CD4-positive, alpha-beta T cell (primary cell): Measurements from ENCODE around the gene AK5. TPM values are rescaled to one million over a fixed set of nuclear protein-coding genes. Genes with fewer than 3 reads are reported as not detected.

Source experiments
- ATAC-seq: fragments of 200-7000 bp; cut with Tn5 transposase; one replicate; pipeline ENCODE4 v1.10.0; 2022; ENCODE audit warnings: mild to moderate bottlenecking; ENCODE audit not compliant: poor library complexity
- CTCF ChIA-PET: fragments of 350-600 bp; sonication (Branson Sonifier 250); formaldehyde crosslinking; loops from one replicate; lab custom pipeline; 2021; ENCODE audit warnings: antibody characterized with exemption, inconsistent platforms; lab: Charles Lee
- POLR2A ChIA-PET: fragments of 350-600 bp; sonication (Branson Sonifier 250); formaldehyde crosslinking; loops from one replicate; lab custom pipeline; 2021; ENCODE audit warnings: antibody characterized with exemption, inconsistent platforms; lab: Charles Lee
- DNase-seq, 14 experiments: peaks; one replicate each; pipeline ENCODE4 v3.0.0-alpha.2; 2013 to 2020; ENCODE audit warnings: mixed read lengths in 2 of 14
- H3K27ac ChIP-seq, 2 donors: one replicate each; pipeline versions ENCODE4 v1.5.1 to v1.7.0; 2013; ENCODE audit warnings: low read length in 2 of 2, low read depth in 1 of 2, mild to moderate bottlenecking in 1 of 2
- H3K27me3 ChIP-seq, 2 experiments: 1 replicate in 1 of 2; 2 replicates in 1 of 2; pipeline versions ENCODE4 v1.6.1 to v1.7.0; 2013; ENCODE audit warnings: low read length in 2 of 2, control low read depth in 1 of 2, mild to moderate bottlenecking in 1 of 2, moderate library complexity in 1 of 2; ENCODE audit not compliant: insufficient read depth in 2 of 2, control insufficient read depth in 1 of 2
- H3K36me3 ChIP-seq: one replicate; pipeline ENCODE4 v1.6.1; 2013; ENCODE audit warnings: low read length, control low read depth; ENCODE audit not compliant: insufficient read depth
- H3K4me1 ChIP-seq: one replicate; pipeline ENCODE4 v1.6.1; 2013; ENCODE audit warnings: low read length, control low read depth; ENCODE audit not compliant: insufficient read depth
- H3K4me3 ChIP-seq: one replicate; pipeline ENCODE4 v1.5.1; 2013; ENCODE audit warnings: mild to moderate bottlenecking, low read length, moderate library complexity
- H3K9me3 ChIP-seq, 2 experiments: 1 replicate in 1 of 2; 2 replicates in 1 of 2; pipeline versions ENCODE4 v1.6.1 to v1.7.0; 2013; ENCODE audit warnings: low read length in 2 of 2, mild to moderate bottlenecking in 2 of 2, control low read depth in 1 of 2, moderate library complexity in 1 of 2; ENCODE audit not compliant: control insufficient read depth in 1 of 2, insufficient read depth in 1 of 2
- H3K27ac Mint-ChIP-seq: one replicate; pipeline ENCODE4 v1.8.0; 2020; ENCODE audit warnings: mixed read lengths
- H3K27me3 Mint-ChIP-seq: one replicate; pipeline ENCODE4 v1.8.0; 2021; ENCODE audit warnings: mixed read lengths
- H3K36me3 Mint-ChIP-seq: one replicate; pipeline ENCODE4 v1.8.0; 2021; ENCODE audit warnings: low read depth, mixed read lengths
- H3K4me1 Mint-ChIP-seq: one replicate; pipeline ENCODE4 v1.8.0; 2021; ENCODE audit warnings: low read depth, mixed read lengths
- H3K4me3 Mint-ChIP-seq: one replicate; pipeline ENCODE4 v1.8.0; 2020; ENCODE audit warnings: mild to moderate bottlenecking, mixed read lengths
- H3K9me3 Mint-ChIP-seq: one replicate; pipeline ENCODE4 v1.8.0; 2020; ENCODE audit warnings: mixed read lengths
- CTCF ChIP-seq: fragments of 200-600 bp; IDR thresholded peaks from one replicate; pipeline ENCODE4 v1.8.0; 2022; ENCODE audit warnings: antibody characterized with exemption, mild to moderate bottlenecking
- intact Hi-C, 2 experiments: fragments of 100-400 bp; cut with DNase I in 1 of 2; cut with micrococcal nuclease in 1 of 2; formaldehyde crosslinking; loops; one replicate each; pipeline versions ENCODE4 v1.15.1 to v1.9.0; 2023 to 2025; cut with DNase I, micrococcal nuclease
- total RNA-seq, 174 experiments: library from RNA in 2 of 174; stranded (reverse) in 2 of 174; gene quantifications; one replicate each; pipeline ENCODE4 v1.2.3 and lab custom pipeline; 2021 to 2026

Gene AK5
- total RNA-seq, 2 experiments from 2014 or later: 32.0 TPM

GRCh38 chr1:77271852-77272580, 9.8 kb upstream of the AK5 start:
- no peak for TF ChIP-seq CTCF
- Histone ChIP-seq H3K36me3 (no peaks in the 10 kb centered on the region), H3K27me3 (no peaks in the 10 kb centered on the region), H3K9me3 (no peaks in the 10 kb centered on the region), H3K27ac (no peak overlapping the region), H3K4me1 (no peaks in the 10 kb centered on the region), H3K4me3 (no peak overlapping the region)
- POLR2A ChIA-PET: interaction anchor here (1.2 kb wide), 1 partner anchor 9 kb away, joined by 3 read pairs; no protein-coding TSS in a partner anchor
- no peak overlapping the region for H3K27ac Mint-ChIP-seq
- DNase-seq: no peak
- H3K36me3 Mint-ChIP-seq: no peaks in the 10 kb centered on the region
- CTCF ChIA-PET: interaction anchor here (0.6 kb wide), 1 partner anchor 176 kb away, joined by 3 read pairs; no protein-coding TSS in a partner anchor
- H3K27me3 Mint-ChIP-seq: no peaks in the 10 kb centered on the region
- H3K4me3 Mint-ChIP-seq: no peak overlapping the region
- no peaks in the 10 kb centered on the region for H3K9me3 Mint-ChIP-seq
- ATAC-seq: no peak
- intact Hi-C loops: no loop called here
- H3K4me1 Mint-ChIP-seq: no peaks in the 10 kb centered on the region

GRCh38 chr1:77273891-77274290, 7.9 kb upstream of the AK5 start:
- H3K4me1 ChIP-seq: no peaks in the 10 kb centered on the region
- H3K36me3 ChIP-seq: no peaks in the 10 kb centered on the region
- DNase-seq (no peak), ATAC-seq (no peak)
- no peaks in the 10 kb centered on the region for H3K9me3 ChIP-seq
- no peaks in the 10 kb centered on the region for H3K36me3 Mint-ChIP-seq
- peaks cover 7% of the 10 kb centered on the region for H3K4me1 Mint-ChIP-seq
- no peaks in the 10 kb centered on the region for H3K9me3 Mint-ChIP-seq
- H3K27ac ChIP-seq: no peak overlapping the region
- no peak overlapping the region for H3K4me3 Mint-ChIP-seq
- no peak overlapping the region for H3K27ac Mint-ChIP-seq
- intact Hi-C loops: no loop called here
- no peaks in the 10 kb centered on the region for H3K27me3 Mint-ChIP-seq
- ChIA-PET CTCF (interaction anchor here (0.9 kb wide), 1 partner anchor 42 kb away, joined by 3 read pairs; no protein-coding TSS in a partner anchor), POLR2A (interaction anchor here (1.2 kb wide), 1 partner anchor 35 kb away, joined by 3 read pairs; no protein-coding TSS in a partner anchor)
- no peak overlapping the region for H3K4me3 ChIP-seq
- no peaks in the 10 kb centered on the region for H3K27me3 ChIP-seq
- TF ChIP-seq CTCF: no peak

- H3K9me3 Mint-ChIP-seq: no peaks in the 10 kb centered on the region
- H3K36me3 Mint-ChIP-seq: no peaks in the 10 kb centered on the region
- H3K27ac ChIP-seq: no peak overlapping the region
- no peaks in the 10 kb centered on the region for H3K36me3 ChIP-seq
- no peak for TF ChIP-seq CTCF
- no peaks in the 10 kb centered on the region for H3K27me3 Mint-ChIP-seq
- no peak for DNase-seq
- H3K4me3 ChIP-seq: no peak overlapping the region
- H3K4me1 ChIP-seq: peaks cover 10% of the 10 kb centered on the region
- no peak for ATAC-seq
- H3K4me3 Mint-ChIP-seq: no peak overlapping the region
- no peak overlapping the region for H3K27ac Mint-ChIP-seq
- H3K9me3 ChIP-seq: no peaks in the 10 kb centered on the region
- ChIA-PET CTCF (no interaction called here), POLR2A (no interaction called here)
- H3K27me3 ChIP-seq: no peaks in the 10 kb centered on the region
- intact Hi-C loops: no loop called here
- H3K4me1 Mint-ChIP-seq: peaks cover 16% of the 10 kb centered on the region
These were observed 6.6 kb upstream of the AK5 start for GRCh38 chr1:77275194-77275593.
